Neuronal stem cell (in vitro differentiated cells): Measurements from ENCODE around the gene MRAP2.
A peak's percentile ranks its signal among the peaks of the same experiment; 100 is the strongest.

Experiments
- DNase-seq: peaks from one replicate; pipeline ENCODE4 v3.0.0-alpha.2; 2013; ENCODE audit warnings: low spot score
- H2AFZ ChIP-seq: one replicate; pipeline ENCODE4 v1.6.1; 2013; ENCODE audit warnings: mild to moderate bottlenecking, low read length, inconsistent platforms
- H2AK5ac ChIP-seq: 2 replicates; pipeline ENCODE4 v1.6.1; 2013; ENCODE audit warnings: low read depth, mild to moderate bottlenecking, inconsistent platforms, low read length, moderate library complexity, mixed read lengths
- H2BK120ac ChIP-seq: 2 replicates; pipeline ENCODE4 v1.6.1; 2013; ENCODE audit warnings: low read depth, mild to moderate bottlenecking, inconsistent platforms, low read length, moderate library complexity, mixed read lengths
- H2BK12ac ChIP-seq: one replicate; pipeline ENCODE4 v1.6.1; 2013; ENCODE audit warnings: low read length, inconsistent platforms
- H2BK15ac ChIP-seq: 2 replicates; pipeline ENCODE4 v1.6.1; 2013; ENCODE audit warnings: mild to moderate bottlenecking, low read length, inconsistent platforms, mixed read lengths
- H2BK5ac ChIP-seq: one replicate; pipeline ENCODE4 v1.6.1; 2013; ENCODE audit warnings: inconsistent platforms, mild to moderate bottlenecking, low read length, moderate library complexity
- H3K14ac ChIP-seq: one replicate; pipeline ENCODE4 v1.6.1; 2013; ENCODE audit warnings: low read length, inconsistent platforms
- H3K18ac ChIP-seq: 2 replicates; pipeline ENCODE4 v1.6.1; 2013; ENCODE audit warnings: low read length, inconsistent platforms
- H3K23ac ChIP-seq: 2 replicates; pipeline ENCODE4 v1.6.1; 2013; ENCODE audit warnings: low read depth, mild to moderate bottlenecking, mixed read lengths, low read length, inconsistent platforms; ENCODE audit not compliant: poor library complexity
- H3K27ac ChIP-seq: replicated peaks from 3 replicates; pipeline ENCODE4 v1.5.1; 2013; ENCODE audit warnings: low read length, inconsistent platforms
- H3K27me3 ChIP-seq, 3 experiments: 2 replicates each; pipeline ENCODE4 v1.6.1; 2013; ENCODE audit warnings: low read length in 3 of 3, mild to moderate bottlenecking in 2 of 3, inconsistent platforms in 1 of 3, low read depth in 1 of 3, mixed read lengths in 1 of 3, moderate library complexity in 1 of 3; ENCODE audit not compliant: control insufficient read depth in 3 of 3, insufficient read depth in 3 of 3
- H3K36me3 ChIP-seq, 2 donors: replicated peaks in 1 of 2; 2 replicates each; pipeline ENCODE4 v1.6.1; 2013; ENCODE audit warnings: low read length in 2 of 2; ENCODE audit not compliant: control insufficient read depth in 2 of 2, insufficient read depth in 2 of 2
- H3K4ac ChIP-seq: 2 replicates; pipeline ENCODE4 v1.6.1; 2013; ENCODE audit warnings: inconsistent platforms, mild to moderate bottlenecking, low read length, moderate library complexity
- H3K4me1 ChIP-seq, 2 donors: 1 replicate in 1 of 2; 2 replicates in 1 of 2; pipeline ENCODE4 v1.6.1; 2013; ENCODE audit warnings: low read length in 2 of 2, low read depth in 1 of 2; ENCODE audit not compliant: control insufficient read depth in 2 of 2, insufficient read depth in 1 of 2
- H3K4me2 ChIP-seq: one replicate; pipeline ENCODE4 v1.6.1; 2013; ENCODE audit warnings: mild to moderate bottlenecking, low read length, inconsistent platforms; ENCODE audit not compliant: insufficient read depth, poor library complexity, severe bottlenecking
- H3K4me3 ChIP-seq, 2 donors: 2 replicates each; pipeline ENCODE4 v1.5.1; 2013; ENCODE audit warnings: low read length in 2 of 2, mild to moderate bottlenecking in 2 of 2, inconsistent platforms in 1 of 2, moderate library complexity in 1 of 2
- H3K79me1 ChIP-seq: one replicate; pipeline ENCODE4 v1.6.1; 2013; ENCODE audit warnings: low read depth, mild to moderate bottlenecking, inconsistent platforms, low read length, moderate library complexity
- H3K9ac ChIP-seq: one replicate; pipeline ENCODE4 v1.6.1; 2013; ENCODE audit warnings: mild to moderate bottlenecking, low read depth, low read length, inconsistent platforms; ENCODE audit not compliant: poor library complexity
- H3K9me3 ChIP-seq, 2 donors: replicated peaks in 1 of 2; 2 replicates each; pipeline versions ENCODE3 to v1.6.1; 2013; ENCODE audit warnings: low read length in 2 of 2, mild to moderate bottlenecking in 2 of 2, inconsistent platforms in 1 of 2, low read depth in 1 of 2, mixed read lengths in 1 of 2, moderate library complexity in 1 of 2; ENCODE audit not compliant: control insufficient read depth in 2 of 2, insufficient read depth in 1 of 2
- H4K8ac ChIP-seq: one replicate; pipeline ENCODE4 v1.6.1; 2013; ENCODE audit warnings: low read depth, mild to moderate bottlenecking, inconsistent platforms, low read length, moderate library complexity
- H4K91ac ChIP-seq: one replicate; pipeline ENCODE4 v1.6.1; 2013; ENCODE audit warnings: low read length, low read depth, mild to moderate bottlenecking, inconsistent platforms; ENCODE audit not compliant: poor library complexity
- WGBS, 2 donors: extraction: QIAGEN DNeasy Blood & Tissue Kit; methylation state at CpG; one replicate each; pipeline ENCODE4 v1.1.7; 2013; ENCODE audit warnings: missing lambda C conversion rate in 2 of 2, mixed read lengths in 1 of 2; ENCODE audit not compliant: insufficient read length in 2 of 2, insufficient replicate concordance in 1 of 2; ENCODE audit errors: extremely low coverage in 2 of 2; 5-methylcytosine and 5-hydroxymethylcytosine counted together

Gene MRAP2

DNA sequence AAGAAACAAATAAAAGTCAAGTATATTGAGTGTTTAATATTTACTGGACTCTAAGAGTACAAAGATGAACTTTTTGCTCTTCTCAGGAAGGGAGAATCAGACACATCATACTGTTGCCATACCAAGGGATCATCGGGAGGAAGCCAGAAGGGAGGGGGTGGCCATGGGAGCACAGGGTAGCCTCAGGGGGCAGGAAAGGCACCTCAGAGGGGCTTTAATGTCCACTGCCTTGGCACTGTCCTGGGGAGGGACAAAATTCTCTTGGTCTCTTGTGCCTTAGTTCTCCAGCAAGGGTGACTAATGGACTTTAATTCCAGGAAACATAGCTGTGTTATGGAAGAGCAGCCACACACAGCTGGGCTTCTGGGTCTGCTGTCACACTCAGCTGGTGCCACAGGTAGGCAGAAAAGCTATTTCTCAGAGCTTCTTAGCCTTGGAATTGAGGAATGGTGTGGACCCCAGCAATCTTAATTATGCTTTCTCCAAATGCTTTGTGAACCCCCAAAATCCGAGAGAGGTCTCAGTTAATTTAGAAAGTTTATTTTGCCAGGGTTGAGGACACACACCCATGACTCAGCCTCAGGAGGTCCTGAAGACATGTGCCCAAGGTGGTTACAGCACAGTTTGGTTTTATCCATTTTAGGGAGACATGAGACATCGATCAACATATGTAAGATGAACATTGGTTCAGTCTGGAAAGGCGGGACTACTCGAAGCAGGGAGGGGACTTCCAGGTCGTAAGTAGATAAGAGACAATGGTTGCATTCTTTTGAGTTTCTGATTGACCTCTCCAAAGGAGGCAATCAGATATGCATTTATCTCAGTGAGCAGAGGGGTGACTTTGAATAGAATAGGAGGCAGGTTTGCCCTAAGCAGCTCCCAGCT, 53.2 kb downstream of the MRAP2 start:
- no peak overlapping the region for H2BK120ac ChIP-seq
- H2AFZ ChIP-seq, result no peak overlapping the region
- no peak overlapping the region for H3K14ac ChIP-seq
- no peak overlapping the region for H2AK5ac ChIP-seq
- DNase-seq, result no peak
- H3K27me3 ChIP-seq, result no peaks in the 10 kb centered on the region
- no CpG with 5 or more reads among the region's 6 CpGs for WGBS, 2 donors
- H3K4ac ChIP-seq, result no peak overlapping the region
- H3K27ac ChIP-seq, result no peak overlapping the region
- H3K4me3 ChIP-seq, result no peak overlapping the region
- H3K36me3 ChIP-seq, result no peaks in the 10 kb centered on the region
- H3K79me1 ChIP-seq, result no peaks in the 10 kb centered on the region
- H2BK15ac ChIP-seq, result no peak overlapping the region
- no peak overlapping the region for H3K23ac ChIP-seq
- H3K18ac ChIP-seq, result no peak overlapping the region
- no peak overlapping the region for H2BK5ac ChIP-seq
- peaks cover 0 to 2% of the 10 kb centered on the region in 2 donors for H3K9me3 ChIP-seq
- peaks cover 2 to 4% of the 10 kb centered on the region in 2 donors for H3K4me1 ChIP-seq
- no peak overlapping the region for H4K8ac ChIP-seq
- no peak overlapping the region for H4K91ac ChIP-seq
- H3K4me2 ChIP-seq, result no peak overlapping the region
- no peak overlapping the region for H2BK12ac ChIP-seq
- H3K9ac ChIP-seq, result no peak overlapping the region

DNA sequence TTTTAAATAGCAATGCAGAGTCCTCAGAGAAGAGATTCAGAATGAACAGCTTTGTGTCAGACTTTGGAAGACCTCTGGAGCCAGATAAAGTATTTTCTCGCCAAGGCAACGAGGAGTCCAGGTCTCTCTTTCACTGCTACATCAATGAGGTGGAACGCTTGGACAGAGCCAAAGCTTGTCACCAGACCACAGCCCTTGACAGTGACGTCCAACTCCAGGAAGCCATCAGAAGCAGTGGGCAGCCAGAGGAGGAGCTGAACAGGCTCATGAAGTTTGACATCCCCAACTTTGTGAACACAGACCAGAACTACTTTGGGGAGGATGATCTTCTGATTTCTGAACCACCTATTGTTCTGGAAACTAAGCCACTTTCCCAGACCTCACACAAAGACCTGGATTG, 55.5 kb downstream of the MRAP2 start:
- Histone ChIP-seq H2AFZ (peak overlapping the region; percentile 6), H4K91ac (no peak overlapping the region), H2BK12ac (no peak overlapping the region), H3K27me3 (no peaks in the 10 kb centered on the region), H3K14ac (no peak overlapping the region), H3K9ac (no peak overlapping the region), H3K4me1 (no peaks in the 10 kb centered on the region), H3K79me1 (no peaks in the 10 kb centered on the region), H2BK15ac (no peak overlapping the region), H4K8ac (no peak overlapping the region), H3K36me3 (no peaks in the 10 kb centered on the region), H3K4me3 (no peak overlapping the region), H3K18ac (no peak overlapping the region), H3K9me3 (no peaks in the 10 kb centered on the region), H2BK5ac (no peak overlapping the region), H3K27ac (no peak overlapping the region), H3K4me2 (no peak overlapping the region), H2AK5ac (no peak overlapping the region), H2BK120ac (no peak overlapping the region), H3K4ac (no peak overlapping the region), H3K23ac (no peak overlapping the region)
- no peak for DNase-seq
- WGBS, 2 donors, result no CpG with 5 or more reads among the region's 4 CpGs

DNA sequence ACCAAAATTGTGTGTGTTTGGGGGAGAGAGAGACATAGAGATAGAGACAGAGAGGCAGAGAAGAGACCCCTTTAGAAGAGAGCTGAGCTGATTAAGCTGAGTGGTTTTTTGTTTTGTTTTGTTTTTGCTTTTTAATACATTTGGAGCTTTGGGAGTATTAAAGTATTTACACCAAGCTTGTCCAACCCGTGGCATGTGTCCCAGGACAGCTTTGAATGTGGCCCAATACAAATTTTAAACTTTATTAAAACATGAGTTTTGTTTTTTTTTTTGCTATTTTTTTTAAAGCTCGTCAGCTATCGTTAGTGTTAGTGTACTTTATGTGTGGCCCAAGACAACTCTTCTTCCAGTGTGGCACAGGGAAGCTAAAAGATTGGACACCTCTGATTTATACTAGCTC, 56.0 kb downstream of the MRAP2 start:
- no peaks in the 10 kb centered on the region for H3K36me3 ChIP-seq
- H3K23ac ChIP-seq, result no peak overlapping the region
- H3K14ac ChIP-seq, result no peak overlapping the region
- H3K4me3 ChIP-seq, result no peak overlapping the region
- H2AFZ ChIP-seq, result peak overlapping the region; percentile 6
- no peak overlapping the region for H3K27ac ChIP-seq
- H3K79me1 ChIP-seq, result no peaks in the 10 kb centered on the region
- no peak overlapping the region for H3K4ac ChIP-seq
- H3K27me3 ChIP-seq, result no peaks in the 10 kb centered on the region
- H2BK15ac ChIP-seq, result no peak overlapping the region
- no CpG with 5 or more reads among the region's 3 CpGs for WGBS, 2 donors
- no peak overlapping the region for H2BK120ac ChIP-seq
- no peak overlapping the region for H3K9ac ChIP-seq
- H4K8ac ChIP-seq, result no peak overlapping the region
- H3K4me2 ChIP-seq, result no peak overlapping the region
- no peak overlapping the region for H2BK5ac ChIP-seq
- H2BK12ac ChIP-seq, result no peak overlapping the region
- no peaks in the 10 kb centered on the region for H3K9me3 ChIP-seq
- H3K4me1 ChIP-seq, result no peaks in the 10 kb centered on the region
- H3K18ac ChIP-seq, result no peak overlapping the region
- H2AK5ac ChIP-seq, result no peak overlapping the region
- H4K91ac ChIP-seq, result no peak overlapping the region
- DNase-seq, result no peak

DNA sequence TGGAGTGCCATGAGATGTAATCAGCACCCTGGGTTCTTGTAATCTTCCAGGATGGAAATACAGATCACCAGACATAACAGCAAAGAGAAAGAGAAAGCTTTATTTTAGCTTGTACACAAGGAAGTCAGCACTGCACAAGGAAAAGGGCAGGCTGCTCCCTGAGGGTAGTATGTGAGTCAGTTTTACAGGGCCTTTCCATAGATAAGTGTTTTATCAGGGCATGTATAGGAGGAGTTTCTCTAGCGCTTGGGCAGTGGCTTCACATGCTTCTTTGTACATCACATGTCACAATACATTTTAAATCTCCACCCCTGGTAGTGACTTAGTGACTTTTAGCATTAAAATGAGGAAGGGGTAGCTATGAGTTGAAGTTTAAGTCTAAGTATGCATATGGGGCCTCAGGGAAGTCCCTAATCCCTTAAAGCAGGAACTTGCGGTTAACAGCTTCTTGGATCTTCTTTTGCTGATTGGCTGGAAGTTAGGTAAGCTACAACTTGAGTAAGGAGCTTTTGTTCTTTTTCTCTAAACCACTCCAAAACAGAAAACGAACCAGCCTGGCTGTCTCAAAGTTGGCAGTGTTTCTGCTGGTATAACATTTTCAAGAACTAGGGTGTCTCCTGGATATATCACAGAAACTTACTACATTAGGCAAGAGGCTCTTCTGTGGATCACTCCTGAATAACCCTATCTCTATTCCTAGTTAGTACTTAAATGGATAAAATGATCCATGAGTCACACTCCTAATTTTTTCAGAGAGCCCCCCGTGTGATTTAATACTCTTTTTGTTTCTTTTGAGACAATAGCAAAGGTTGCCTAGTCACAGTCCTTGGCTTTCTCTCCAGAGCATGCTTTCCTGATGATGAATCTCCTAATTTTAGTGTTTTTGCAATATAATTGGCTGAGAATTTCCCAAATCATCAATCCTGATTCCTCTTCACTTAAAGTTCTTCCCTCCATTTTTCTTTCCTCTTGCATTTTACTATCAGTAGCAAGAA, 60.2 kb downstream of the MRAP2 start:
- H3K4me1 ChIP-seq, result peaks cover 0 to 2% of the 10 kb centered on the region in 2 donors
- H3K9me3 ChIP-seq, result no peaks in the 10 kb centered on the region
- no peak overlapping the region for H3K4ac ChIP-seq
- H2BK5ac ChIP-seq, result no peak overlapping the region
- no peaks in the 10 kb centered on the region for H3K27me3 ChIP-seq
- H2AK5ac ChIP-seq, result no peak overlapping the region
- DNase-seq, result no peak
- no peak overlapping the region for H4K8ac ChIP-seq
- WGBS, 2 donors, result no CpG with 5 or more reads among the region's 4 CpGs
- no peak overlapping the region for H3K4me3 ChIP-seq
- H3K36me3 ChIP-seq, result no peaks in the 10 kb centered on the region
- no peak overlapping the region for H3K27ac ChIP-seq
- H4K91ac ChIP-seq, result no peak overlapping the region
- H3K9ac ChIP-seq, result no peak overlapping the region
- no peaks in the 10 kb centered on the region for H3K79me1 ChIP-seq
- no peak overlapping the region for H2BK15ac ChIP-seq
- H3K14ac ChIP-seq, result no peak overlapping the region
- H3K18ac ChIP-seq, result no peak overlapping the region
- H2BK12ac ChIP-seq, result no peak overlapping the region
- no peak overlapping the region for H3K4me2 ChIP-seq
- H2BK120ac ChIP-seq, result no peak overlapping the region
- H2AFZ ChIP-seq, result no peak overlapping the region
- no peak overlapping the region for H3K23ac ChIP-seq
